GM21529 (cell line): Measurements from ENCODE around the gene TRAPPC3.

Experiments used
- ATAC-seq: cut with Tn5 transposase; IDR thresholded peaks from one replicate; pipeline ENCODE4 v1.9.1; 2021; ENCODE audit not compliant: unreplicated experiment

The TRAPPC3 gene

DNA sequence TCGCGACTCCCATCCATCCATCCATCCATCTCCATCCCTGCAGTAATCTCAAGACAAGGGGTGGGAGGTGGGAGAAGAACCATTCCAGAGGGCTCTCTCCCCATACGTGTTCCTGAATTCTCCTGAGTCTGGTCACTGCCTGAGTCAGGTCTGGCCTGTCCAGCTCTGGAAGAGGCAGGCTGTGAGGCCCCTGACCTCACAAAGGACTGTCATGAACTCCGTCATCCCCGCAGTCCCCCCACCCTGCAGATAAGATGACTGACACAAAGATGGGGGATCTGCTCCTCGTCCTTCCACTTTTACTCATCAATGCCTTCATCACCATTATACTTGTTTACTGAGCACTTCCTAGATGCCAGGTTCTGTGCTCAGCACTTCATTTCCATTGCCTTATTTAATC lies 5.0 kb upstream of the TRAPPC3 start:
- ATAC-seq, result no peak

DNA sequence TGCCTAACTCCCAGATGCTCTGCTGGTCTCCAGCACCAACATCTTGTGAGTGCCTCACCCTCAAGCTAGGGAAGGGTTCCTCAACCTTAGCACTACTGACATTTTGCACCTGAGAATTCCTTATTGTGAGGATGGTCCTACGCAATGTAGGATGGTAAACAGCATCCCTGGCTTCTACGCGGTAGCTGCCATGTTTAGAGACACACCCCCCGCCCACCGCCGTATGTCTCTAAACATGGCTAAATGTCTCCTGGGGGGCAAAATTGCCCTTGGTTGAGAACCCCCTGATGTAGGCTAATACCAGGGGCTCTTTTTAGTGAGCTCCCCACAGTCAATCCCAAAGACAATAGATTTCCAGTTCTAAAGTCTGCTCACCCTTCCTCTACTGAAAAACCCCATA lies 4.2 kb upstream of the TRAPPC3 start:
- no peak for ATAC-seq

DNA sequence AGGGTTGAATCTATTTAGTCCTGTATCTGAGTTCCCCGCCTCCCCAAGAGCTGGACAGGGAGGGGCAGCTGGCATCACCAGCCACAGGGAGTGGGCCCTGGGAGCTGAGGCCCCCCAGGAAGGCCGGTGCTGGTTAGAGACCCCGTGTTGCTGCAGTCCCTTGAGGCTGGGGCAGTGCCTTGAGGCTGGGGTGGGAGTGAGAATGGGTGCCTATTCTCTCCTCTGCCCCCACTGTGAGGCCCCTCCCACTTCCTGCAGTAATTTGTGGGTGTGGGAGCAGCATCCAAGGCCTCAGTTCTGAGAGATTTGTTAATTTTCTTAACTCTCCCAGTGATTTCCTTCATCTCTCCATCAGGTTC lies 2.5 kb upstream of the TRAPPC3 start:
- ATAC-seq, result no peak

DNA sequence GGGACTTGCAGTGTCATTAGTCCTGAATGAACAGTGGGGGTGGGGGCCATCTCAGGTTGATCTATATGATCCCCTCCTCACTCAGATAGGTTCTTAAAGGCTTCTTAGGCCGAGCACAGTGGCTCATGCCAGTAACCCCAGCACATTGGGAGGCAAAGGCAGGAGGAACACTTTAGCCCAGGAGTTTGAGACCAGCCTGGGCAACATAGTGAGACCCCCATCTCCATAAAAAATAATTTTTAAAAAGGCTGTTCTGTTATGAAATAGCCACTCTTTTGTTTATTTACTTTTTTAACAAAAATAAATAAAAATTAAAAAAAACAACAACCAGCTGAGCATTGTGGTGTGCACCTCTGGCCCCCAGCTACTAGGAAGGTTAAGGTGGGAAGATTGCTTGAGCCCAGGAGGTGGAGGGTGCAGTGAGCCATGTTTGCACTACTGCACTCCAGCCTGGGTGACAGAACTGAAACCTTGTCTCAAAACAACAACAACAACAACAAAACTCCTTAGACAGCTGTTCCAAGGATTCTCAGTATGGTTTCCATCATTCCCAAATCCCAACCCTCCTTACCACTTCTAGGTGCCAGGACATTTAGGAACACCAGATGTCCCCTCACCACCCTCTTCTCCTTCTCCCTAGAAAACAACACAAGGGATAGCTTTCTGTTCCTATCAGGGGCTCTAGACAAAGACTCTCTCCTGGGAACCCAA lies 2.0 kb upstream of the TRAPPC3 start:
- ATAC-seq, result no peak

DNA sequence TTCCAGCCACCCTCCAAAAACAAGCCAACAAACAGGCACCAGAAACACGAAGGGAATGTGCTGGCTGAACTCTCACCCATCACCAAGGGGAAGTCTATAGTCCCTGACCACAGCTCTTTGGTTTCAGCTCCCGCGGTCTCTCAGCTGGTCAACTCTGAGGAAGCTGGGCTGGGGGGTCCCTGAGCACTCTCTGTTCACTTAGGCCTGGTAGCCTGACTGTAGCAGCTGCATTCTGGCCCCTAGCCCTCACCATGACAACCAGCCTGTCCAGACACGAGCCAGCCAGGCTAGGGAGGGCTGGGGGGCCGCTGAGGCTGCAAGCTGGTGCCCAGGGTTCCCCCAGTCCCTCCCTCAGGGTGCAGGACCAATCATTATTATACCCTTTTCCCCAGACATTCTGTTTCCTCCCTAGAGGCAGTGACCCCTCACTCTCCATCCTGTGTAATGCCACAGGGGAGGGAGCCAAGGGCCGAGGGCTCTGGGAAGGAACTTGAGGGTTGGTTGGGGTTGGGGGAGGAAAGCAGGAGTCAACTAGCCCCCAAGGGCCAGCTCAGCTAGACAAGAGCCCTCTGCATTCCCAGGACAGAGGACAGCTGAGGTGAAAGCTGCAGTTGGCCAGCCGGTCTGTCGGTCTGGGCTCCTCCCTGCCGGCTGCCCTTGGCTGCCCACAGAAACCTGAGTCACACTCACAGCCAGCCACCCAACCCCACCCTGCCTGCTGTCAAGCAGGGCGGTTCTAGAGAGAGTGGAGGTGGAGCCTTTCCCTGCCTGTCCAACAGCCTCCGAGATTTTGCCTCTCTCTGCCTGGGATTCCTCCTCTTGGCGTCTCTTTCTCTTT lies 1.2 kb upstream of the TRAPPC3 start:
- peak; percentile 52 for ATAC-seq

DNA sequence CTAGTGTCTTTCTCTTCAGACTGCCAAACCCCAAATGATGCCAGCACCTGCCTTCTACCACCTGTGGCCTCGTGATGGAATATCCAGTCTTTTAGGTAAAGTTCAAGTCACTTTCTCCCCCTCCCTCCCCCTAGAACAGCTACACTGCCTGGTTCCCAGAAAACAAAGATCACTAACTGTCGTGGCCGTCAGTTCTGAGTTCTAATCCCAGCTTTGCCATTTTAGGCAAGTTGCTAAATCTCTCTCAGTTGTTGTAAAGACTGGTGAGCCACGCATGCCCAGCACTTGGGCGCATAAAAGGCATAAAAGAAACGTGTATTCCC lies 648 bp upstream of the TRAPPC3 start:
- no peak for ATAC-seq

DNA sequence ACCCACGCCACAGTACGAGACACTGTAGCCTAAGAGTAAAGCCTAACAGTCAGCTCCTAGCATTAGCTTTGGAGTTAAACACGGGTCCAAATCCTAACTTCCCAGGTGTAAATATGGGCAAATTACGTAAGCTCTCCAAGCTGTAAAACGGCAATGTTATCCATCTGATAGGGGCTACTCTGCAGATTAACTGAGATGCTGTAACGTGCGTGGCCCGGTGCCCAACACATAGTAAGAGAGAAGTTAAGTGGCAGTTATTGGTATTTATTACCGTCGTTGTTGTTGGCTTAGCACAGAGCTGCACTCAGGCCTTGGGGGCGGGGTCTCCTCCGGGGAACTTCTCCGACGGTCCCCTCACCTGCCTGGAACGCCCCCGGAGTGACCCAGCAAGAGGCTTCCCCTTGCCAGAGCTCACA lies 457 bp downstream of the TRAPPC3 start:
- ATAC-seq, result no peak

DNA sequence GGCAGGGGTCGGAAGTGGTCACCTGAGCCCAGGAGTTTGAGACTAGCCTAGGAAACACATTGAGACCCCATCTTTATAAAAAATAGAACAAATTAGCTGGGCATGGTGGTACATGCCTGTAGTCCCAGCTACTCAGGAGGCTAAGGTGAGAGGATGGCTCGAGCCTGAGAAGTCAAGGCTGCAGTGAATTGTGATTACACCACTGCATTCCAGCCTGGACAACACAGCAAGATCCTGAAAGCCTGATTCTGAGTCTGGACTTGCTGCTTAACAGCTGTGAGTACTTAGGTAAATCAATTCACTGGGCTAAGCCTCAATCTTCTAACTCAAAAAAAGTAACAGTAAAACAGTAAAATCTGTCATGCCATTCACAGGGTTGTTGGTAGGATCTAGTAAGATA lies 4.9 kb downstream of the TRAPPC3 start:
- ATAC-seq, result no peak

DNA sequence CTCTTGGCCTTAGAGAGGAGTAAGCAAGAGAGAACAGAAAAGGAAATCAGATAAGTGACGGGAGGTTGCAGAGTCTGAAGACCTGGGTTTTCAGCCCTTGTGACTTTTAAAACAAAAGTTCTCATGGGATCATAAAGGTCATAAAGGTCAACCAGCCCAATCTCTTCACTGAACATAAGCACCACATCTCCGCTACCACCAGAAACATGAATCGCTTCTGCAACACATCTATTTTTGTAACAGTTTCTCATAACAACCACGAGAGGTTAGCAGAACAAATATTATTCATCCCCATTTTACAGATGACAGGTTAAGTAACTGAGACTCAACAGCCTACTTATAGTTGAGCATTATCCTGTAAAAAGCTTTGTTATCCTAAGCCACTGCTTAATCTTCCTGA lies 5.9 kb downstream of the TRAPPC3 start:
- ATAC-seq, result no peak

DNA sequence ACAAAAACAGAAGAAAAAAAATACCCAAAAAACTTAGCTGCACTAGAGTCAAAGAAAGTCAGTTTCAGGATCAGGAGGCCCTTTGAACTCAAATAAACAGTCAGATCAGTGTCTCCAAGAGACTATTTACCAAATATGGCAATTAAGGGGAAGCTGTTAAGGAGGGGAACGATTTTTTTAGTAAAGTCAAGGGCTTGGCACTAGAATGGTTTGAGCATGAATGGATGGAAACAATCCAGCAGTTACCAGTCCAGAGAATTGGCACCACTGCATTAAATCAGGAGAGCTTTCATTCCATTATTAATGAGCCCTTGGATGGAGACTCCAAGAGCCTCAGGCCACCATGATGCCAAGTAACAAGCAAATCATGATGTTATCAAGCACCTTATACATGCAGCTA lies 7.2 kb downstream of the TRAPPC3 start:
- ATAC-seq, result no peak

DNA sequence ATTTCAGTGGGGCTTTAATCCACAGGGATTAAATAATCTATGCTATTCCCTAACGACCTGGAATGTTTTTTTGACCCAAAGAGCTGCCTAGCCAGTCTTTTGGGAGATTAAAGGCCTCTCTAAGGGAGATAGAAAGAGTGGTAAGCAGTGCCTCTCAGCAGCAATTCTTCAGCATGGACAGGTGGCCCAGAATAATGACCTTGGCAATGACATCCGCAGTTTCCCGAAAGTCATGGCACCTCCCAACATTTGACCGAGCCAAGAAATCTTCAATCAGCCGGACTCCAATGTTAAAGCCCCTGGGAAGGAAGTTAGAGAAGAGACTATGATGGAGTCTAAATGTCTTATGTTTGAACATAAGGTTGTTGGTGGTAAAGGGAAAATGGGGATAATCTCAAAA lies 9.8 kb downstream of the TRAPPC3 start:
- no peak for ATAC-seq

DNA sequence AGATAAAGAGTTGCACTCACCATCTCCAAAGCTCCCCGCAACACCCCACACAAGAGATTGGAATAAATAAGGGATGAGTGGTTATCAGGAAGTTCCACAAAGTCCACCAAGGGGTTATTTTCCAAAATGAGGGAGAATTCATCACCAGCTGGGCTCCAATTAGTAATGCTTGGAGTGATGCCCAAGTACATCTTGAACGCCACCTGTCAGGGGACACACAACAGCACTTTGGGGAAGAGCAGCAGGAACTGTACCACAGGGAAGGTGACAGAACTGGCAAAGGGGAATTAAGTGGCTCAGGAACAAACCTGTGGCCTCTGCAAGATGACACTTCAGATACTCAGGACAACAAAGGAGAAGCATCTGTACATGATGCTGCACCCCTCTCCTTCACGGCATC lies 11.5 kb downstream of the TRAPPC3 start:
- no peak for ATAC-seq

DNA sequence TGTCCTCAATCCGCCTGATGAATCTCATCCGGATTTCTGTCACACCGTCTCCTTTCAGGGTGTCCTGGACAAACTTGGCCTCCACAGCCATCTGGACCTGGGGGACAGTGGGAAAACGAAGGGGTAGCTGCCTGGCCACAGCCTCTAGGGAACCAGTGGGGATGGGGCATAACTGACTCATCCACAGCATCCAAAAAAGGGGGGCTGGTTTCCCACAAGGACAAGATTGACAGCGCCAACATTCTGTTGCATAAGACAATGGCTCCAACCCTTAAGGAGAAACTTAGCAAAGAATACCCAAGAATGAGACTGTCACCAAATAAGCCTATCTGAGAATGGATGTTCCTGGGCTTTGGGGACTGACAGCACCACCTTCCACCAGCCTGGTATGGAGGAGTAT lies 12.1 kb downstream of the TRAPPC3 start:
- no peak for ATAC-seq

DNA sequence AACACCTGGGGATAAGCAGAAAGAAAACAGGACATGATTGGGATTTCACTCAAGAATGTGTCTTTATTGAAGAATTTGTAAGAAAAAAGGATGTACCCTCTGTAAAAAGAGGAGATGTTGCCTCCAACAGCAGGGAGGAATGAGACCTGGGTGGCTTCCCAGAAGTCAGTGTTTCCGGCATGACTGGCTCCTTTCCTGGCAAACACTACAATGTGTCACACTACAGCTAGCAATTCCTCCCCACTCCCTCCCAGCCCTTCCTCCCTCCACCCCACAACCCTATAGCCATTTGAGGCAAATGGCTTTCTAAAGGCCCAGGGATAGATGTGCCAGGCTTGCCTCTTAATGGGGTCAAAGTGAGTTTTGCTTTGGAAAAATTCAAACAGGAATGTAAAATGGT lies 12.8 kb downstream of the TRAPPC3 start:
- ATAC-seq, result no peak

DNA sequence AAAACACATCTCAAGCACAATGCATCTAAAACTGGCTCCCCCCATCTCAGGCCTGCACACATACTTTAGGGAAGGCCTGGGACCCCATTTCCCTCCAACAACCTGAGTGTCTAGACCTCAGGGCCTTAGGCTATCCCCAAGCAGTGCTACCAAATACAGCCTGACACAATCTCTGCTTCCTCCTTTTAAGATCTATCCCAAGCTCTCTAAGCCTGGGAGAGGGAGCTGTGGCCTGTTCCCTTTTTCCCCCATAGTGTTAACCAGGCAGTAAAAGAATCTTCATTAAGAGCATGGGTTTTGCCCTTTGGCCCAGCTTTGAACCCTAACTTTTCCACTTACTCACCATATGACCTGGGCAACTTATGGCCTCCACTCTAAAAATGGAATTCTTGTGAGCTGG lies 13.5 kb downstream of the TRAPPC3 start:
- no peak for ATAC-seq

DNA sequence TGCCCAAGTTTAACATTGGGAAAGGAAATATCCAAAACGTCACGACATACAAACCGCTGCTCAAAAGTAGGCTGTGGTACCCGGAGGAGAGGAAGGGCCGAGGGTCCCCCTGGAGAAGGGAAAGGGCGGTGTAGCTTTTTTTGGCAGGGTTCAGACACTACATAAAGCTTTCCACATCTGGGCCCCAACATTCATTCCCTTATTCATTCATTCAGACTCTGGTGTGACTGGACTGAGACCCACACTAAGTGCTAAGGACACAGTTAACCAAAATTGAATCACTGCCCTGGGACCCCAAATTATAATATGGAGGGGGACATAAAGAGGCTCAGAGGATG lies 14.0 kb downstream of the TRAPPC3 start:
- no peak for ATAC-seq

DNA sequence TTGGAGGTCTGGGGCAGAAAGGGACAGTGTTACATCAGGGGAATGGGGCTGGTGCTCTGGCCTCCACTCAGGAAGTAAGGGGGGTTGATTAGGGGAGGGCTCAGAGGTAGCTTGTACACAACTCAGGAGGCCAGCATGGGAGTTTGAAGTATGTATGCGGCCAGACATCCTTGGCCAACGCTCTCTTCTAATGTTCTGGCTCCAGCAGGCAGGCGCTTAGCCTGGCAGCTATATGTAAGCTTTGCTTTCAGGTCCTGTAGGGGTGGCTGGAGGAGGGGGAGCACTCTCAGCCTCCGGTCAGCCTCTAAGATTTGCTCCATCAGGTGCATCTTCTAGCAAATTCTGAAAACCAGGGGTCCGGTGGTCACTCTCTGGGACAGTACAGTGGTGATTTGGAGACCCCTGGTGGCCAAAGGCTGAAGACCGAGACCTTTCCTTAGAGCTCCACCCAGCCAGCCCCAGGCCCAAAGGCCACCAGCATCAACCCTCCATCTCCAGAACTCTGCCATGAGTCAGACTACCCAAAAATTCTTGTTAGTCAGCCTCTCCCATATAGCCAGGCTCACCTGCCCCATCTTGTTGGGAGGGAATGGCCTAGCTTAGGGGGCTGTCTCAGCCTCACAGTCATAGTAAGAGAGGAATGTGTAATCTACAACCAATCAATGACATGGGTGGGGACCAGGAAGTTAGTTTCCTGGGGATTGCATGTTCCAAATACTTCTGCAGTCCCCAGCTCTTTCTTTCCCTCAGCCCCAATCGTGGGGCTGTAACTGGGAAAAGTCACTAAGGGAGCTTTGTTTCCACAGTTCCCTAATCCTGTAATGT lies 14.6 kb downstream of the TRAPPC3 start:
- ATAC-seq, result no peak

DNA sequence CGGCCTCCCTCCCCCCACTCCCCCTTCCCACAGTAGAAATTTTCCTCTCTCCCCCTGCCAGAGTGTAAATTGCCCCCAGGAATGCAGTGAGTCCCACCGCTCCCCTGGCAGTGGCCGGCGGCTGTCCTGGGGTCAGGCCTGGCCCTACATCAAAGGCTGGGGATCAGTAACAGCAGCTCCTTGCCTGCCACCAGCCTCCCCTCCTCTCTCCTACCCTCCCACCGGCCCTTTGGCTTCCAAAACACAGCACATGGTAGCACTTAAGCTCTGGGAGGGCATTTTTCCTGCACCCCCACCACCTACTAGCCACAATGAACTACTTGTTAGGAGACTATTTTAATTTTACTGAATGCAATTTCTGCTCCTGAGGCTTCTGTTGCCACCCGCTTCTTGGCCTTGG lies 15.3 kb downstream of the TRAPPC3 start:
- ATAC-seq, result no peak

DNA sequence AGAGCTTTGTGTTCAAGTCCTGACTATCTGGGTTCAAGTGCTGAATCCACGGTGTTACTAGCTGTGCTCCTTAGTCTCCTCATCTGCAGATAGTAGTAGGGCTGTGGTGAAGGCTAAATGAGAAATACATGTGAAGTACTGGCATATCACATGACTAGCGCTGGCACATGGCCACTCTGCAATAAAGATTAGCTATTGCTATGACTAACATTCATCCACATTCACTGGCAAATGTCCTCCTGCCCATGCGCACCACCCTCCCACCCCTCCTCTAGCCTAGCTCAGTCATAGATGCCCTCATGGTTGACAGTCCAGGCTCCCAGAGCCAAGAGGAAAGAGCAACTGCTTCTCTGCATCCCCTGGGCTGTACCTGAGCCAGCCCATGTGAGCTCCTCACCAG lies 15.8 kb downstream of the TRAPPC3 start:
- no peak for ATAC-seq

DNA sequence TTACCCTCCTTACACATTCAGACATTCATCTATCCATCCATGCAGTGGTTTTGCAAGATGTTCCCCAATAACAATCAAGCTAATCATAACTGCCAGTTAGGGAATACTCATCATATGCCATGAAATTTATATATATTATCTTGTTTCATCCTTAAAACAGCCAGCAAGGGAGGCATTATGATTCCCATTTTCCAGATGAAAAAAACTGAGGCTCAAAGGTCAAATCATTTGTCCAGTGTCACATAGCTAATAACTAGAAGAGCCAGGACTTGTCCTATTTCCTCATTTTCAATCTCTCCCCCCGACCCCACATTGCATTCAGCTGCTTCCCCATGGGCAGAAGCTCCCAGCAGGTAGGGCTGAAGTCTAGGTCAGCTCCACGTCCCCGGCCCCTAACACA lies 17.3 kb downstream of the TRAPPC3 start:
- no peak for ATAC-seq

DNA sequence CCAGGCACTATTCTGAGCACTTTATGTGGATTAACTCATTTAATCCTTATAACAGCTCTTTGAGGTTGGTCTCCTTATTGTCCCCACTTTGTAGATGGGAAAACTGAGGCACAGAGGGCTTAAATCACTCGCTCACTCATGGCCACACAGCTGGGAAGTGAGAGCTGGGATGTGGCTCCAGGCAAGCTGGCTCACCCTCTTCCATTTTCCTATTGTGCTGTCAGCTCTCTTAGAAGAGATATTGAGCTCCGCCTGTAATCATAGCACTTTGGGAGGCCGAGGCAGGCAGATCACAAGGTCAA lies 20.4 kb downstream of the TRAPPC3 start:
- ATAC-seq, result no peak

DNA sequence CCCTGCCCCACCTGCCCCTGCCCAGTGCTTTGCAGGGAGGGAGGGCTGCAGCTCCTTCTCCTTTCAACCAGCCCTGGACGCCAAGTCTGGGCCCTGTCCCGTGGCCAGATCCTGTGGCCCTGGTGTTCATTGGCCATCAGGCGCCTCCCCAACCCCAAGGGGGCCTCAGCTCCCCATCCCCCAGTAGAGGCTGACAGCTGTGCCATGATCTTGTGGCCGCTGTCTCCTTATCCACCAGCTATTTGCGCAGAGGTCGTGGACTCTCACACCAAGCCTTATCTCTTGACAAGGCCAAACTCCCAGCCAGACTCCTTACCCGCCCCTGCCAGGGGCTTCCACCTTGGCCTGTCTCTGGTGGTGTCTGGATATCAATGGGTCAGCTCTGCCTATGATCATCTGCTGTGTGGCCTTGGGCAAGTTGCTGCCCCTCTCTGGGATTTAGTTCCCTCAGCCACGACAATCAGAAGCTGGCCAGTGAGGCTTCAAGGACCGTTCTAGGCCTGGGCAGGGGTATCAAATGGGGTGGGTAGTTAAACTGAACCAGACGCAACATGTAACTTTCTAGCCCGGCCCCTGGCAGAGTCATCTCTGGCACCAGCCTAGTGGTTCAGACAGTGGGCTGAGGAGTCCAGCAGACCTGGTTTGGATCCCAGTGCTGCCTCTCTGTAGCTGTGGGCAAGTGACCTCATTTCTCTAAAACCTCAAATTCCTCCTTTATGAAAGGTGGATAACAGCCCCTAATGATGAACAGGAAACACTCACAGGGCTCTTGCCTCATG lies 21.0 kb downstream of the TRAPPC3 start:
- no peak for ATAC-seq
